HFFc6 (cell line): ENCODE measurements around the gene SLC41A3. TPM values are rescaled to one million over a fixed set of nuclear protein-coding genes. Genes with fewer than 3 reads are reported as not detected.

ENCODE experiments used
- DNase-seq: peaks from one replicate; pipeline ENCODE4 v3.0.0-alpha.2; 2018
- H3K27ac Mint-ChIP-seq: 2 replicates; pipeline ENCODE4 v1.8.0; 2020; ENCODE audit warnings: mild to moderate bottlenecking, mixed read lengths
- H3K27me3 Mint-ChIP-seq: 2 replicates; pipeline ENCODE4 v1.8.0; 2021; ENCODE audit warnings: mild to moderate bottlenecking, moderate library complexity, mixed read lengths; ENCODE audit not compliant: insufficient read depth
- H3K36me3 Mint-ChIP-seq: 2 replicates; pipeline ENCODE4 v1.8.0; 2021; ENCODE audit warnings: low read depth, mixed read lengths
- H3K4me1 Mint-ChIP-seq: 2 replicates; pipeline ENCODE4 v1.8.0; 2020; ENCODE audit warnings: low read depth, mixed read lengths
- H3K4me3 Mint-ChIP-seq: 2 replicates; pipeline ENCODE4 v1.8.0; 2020; ENCODE audit warnings: mild to moderate bottlenecking, moderate library complexity, mixed read lengths
- H3K9me3 Mint-ChIP-seq: 2 replicates; pipeline ENCODE4 v1.8.0; 2020; ENCODE audit warnings: mild to moderate bottlenecking, mixed read lengths
- total RNA-seq, 6 experiments: library from RNA; stranded (reverse); fragmentation: NEBNext Ultra II Directional; extraction: Animal tissue kit (Norgen Biotek cat#: 25700); gene quantifications; 2 replicates in 1 of 6; 3 replicates in 5 of 6; pipeline ENCODE4 v1.2.3, GENCODE V29; 2021
- TF ChIP-seq, protein P1 (sequence below): fragments of 200-600 bp; sonication (generic); IDR thresholded peaks from 2 replicates; pipeline ENCODE4 v1.5.0; 2021; ENCODE audit warnings: antibody characterized with exemption, mild to moderate bottlenecking

Gene SLC41A3
- total RNA-seq, 6 experiments from 2014 or later = 41.6 to 54.8 (median 44.7) TPM

DNA sequence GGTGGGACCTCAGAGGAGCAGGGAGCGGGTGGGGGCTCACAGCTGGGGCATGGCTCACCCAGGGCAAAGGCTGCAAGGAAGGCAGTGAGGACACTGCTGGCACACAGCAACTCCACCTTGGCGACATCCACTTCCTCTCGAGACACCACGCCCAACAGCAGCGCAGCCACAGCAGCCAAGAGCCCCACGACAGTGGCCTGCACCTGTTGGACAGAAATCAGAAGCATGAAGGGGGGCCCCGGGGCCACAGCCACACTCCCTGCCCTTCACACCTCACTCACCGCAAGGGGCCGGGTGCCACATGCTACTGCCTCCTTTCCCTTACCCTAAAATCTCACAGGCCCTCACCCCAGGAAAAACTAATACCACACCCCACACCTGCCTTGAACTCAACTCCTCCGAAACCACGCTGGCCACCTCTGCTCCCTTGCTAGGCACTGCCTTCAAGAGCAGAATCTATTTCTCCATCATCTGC lies 57.6 kb downstream of the SLC41A3 start:
- no peaks in the 10 kb centered on the region for H3K4me1 Mint-ChIP-seq
- no peak for DNase-seq
- H3K4me3 Mint-ChIP-seq = no peak overlapping the region
- H3K27me3 Mint-ChIP-seq = no peaks in the 10 kb centered on the region; the same call in none of the 2 replicates
- TF ChIP-seq, protein P1, sequence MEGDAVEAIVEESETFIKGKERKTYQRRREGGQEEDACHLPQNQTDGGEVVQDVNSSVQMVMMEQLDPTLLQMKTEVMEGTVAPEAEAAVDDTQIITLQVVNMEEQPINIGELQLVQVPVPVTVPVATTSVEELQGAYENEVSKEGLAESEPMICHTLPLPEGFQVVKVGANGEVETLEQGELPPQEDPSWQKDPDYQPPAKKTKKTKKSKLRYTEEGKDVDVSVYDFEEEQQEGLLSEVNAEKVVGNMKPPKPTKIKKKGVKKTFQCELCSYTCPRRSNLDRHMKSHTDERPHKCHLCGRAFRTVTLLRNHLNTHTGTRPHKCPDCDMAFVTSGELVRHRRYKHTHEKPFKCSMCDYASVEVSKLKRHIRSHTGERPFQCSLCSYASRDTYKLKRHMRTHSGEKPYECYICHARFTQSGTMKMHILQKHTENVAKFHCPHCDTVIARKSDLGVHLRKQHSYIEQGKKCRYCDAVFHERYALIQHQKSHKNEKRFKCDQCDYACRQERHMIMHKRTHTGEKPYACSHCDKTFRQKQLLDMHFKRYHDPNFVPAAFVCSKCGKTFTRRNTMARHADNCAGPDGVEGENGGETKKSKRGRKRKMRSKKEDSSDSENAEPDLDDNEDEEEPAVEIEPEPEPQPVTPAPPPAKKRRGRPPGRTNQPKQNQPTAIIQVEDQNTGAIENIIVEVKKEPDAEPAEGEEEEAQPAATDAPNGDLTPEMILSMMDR = no peak
- no peak overlapping the region for H3K27ac Mint-ChIP-seq
- H3K36me3 Mint-ChIP-seq = peaks cover 37% of the 10 kb centered on the region
- H3K9me3 Mint-ChIP-seq = peaks cover 22% of the 10 kb centered on the region

DNA sequence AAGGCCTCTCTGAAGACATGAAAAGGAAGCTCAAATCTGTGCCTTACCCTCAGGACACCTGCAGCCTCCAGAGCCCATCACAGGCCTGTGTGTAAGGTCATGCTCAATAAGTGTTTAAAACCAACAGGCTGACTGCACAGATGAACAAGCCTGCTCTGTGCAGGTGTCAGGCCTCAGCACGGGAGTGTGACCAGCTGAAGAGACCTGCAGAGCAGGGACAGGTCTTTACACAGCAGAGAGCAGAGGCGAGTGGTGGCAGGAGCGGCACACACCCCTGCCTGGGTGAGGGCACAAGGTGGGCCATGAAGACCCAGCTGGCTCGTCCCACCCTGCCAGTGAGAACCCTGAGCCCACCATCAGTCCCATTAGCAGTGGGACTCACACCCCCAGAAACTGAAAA lies 58.1 kb downstream of the SLC41A3 start:
- Mint-ChIP-seq H3K36me3 (peaks cover 37% of the 10 kb centered on the region), H3K27me3 (no peaks in the 10 kb centered on the region; the same call in none of the 2 replicates), H3K4me3 (no peak overlapping the region), H3K9me3 (peaks cover 22% of the 10 kb centered on the region), H3K27ac (no peak overlapping the region), H3K4me1 (no peaks in the 10 kb centered on the region)
- TF ChIP-seq, protein P1 = no peak
- no peak for DNase-seq

DNA sequence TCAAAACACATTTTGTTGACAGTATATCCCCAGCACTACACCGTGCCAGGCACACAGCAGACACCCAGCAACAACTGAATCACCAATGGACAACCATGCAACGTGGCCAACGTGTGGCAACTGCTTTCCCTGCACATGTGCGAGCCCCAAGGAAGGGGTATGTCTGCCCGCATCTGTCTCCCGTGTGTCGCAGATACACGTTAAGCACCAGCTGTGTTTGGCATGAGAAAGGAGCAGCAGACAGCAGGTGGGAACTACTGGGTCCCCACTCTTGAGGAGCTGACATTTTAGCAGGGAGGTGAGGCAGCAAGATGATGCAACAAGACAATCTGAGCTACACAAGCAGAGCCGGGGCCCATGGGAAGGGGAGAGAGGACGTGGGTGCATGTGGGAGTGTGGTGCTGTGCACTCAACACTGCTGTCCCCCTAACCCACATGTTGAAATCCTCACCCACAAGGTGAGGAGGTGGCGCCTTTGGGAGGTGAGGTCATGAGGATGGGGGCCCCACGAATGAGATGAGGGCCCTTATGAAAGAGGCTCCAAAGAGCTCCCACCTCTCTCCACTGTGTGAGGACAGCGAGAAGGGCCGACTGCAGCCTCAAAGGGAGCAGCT lies 58.7 kb downstream of the SLC41A3 start:
- TF ChIP-seq, protein P1 = no peak
- H3K27ac Mint-ChIP-seq = no peak overlapping the region
- no peak overlapping the region for H3K4me3 Mint-ChIP-seq
- peaks cover 37% of the 10 kb centered on the region for H3K36me3 Mint-ChIP-seq
- DNase-seq = no peak
- no peaks in the 10 kb centered on the region for H3K4me1 Mint-ChIP-seq
- no peaks in the 10 kb centered on the region; the same call in none of the 2 replicates for H3K27me3 Mint-ChIP-seq
- peaks cover 22% of the 10 kb centered on the region for H3K9me3 Mint-ChIP-seq

DNA sequence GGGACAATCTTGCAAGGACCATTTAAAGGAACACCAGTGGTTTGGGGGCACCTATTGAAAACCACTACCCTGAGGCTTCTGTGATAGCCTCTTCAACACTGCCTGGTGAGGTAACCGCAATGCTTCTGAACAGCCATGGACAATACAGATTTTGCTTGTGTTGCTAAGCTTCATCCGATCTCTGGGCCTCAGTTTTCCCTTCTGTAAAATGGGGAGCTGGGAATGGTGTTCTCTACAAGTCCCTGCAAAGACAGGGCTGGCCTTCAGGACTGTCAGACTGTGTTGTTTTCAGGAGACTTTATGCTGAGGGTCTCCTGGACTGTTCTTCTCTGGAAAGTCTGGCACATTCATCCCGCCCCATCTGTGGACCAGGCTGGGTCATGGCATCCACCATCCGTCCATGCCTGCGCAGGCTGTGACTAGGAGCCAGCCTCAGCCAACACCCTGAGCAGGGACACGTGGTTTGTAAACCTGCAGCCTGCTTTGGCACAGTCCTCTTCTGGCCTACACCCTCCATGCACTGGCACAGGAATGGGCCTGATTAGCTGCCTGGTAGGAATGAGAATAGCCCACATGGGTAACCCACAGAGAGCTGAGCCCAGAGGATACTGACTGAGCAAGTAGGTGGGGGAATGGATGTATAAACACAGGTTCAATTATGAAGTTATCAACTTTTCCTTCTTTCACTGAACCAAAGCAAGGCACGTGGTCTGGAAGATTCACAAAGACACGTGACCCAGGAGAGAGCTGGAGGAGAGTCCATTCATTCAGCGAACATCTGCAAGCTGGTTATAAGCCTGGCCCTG lies 59.7 kb downstream of the SLC41A3 start:
- peaks cover 18% of the 10 kb centered on the region for H3K9me3 Mint-ChIP-seq
- no peaks in the 10 kb centered on the region; the same call in none of the 2 replicates for H3K27me3 Mint-ChIP-seq
- TF ChIP-seq, protein P1 = no peak
- H3K36me3 Mint-ChIP-seq = peaks cover 33% of the 10 kb centered on the region
- DNase-seq = no peak
- no peaks in the 10 kb centered on the region for H3K4me1 Mint-ChIP-seq
- H3K4me3 Mint-ChIP-seq = no peak overlapping the region
- no peak overlapping the region for H3K27ac Mint-ChIP-seq

DNA sequence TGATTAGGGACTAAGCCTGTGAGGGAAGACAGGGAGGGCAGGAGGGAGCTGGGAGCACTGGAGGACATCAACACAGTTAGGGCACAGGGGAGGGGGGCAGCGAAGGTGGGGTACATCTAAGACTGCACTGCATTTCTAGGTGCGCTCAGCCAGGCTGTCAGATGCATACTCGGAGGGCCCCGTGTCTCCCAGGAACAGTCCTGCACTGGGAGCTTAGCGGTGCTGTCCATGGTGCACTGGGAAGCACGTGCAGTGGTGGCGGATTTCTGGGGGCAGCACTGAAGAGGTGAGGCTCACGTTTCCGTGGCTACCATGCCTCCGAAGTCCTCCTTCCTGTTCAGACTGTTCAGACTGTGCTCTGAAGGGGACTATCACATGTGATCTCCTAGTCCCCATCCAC lies 60.5 kb downstream of the SLC41A3 start:
- Mint-ChIP-seq H3K27me3 (no peaks in the 10 kb centered on the region; the same call in none of the 2 replicates), H3K36me3 (peaks cover 24% of the 10 kb centered on the region), H3K4me3 (no peak overlapping the region), H3K27ac (no peak overlapping the region), H3K4me1 (peaks cover 2% of the 10 kb centered on the region; the same call in 1 of the 2 replicates), H3K9me3 (peaks cover 10% of the 10 kb centered on the region)
- no peak for DNase-seq
- TF ChIP-seq, protein P1 = no peak
